HepG2 (cell line): ENCODE results near the gene KLHDC1. TPM values are rescaled to one million over a fixed set of nuclear protein-coding genes. Genes with fewer than 3 reads are reported as not detected.

Experiments used
- ASH2L ChIP-seq: fragments of 300-600, 200-600 bp; sonication (generic); IDR thresholded peaks from 2 replicates; pipeline ENCODE4 v1.7.0; 2017; ENCODE audit warnings: low read depth, mild to moderate bottlenecking, moderate library complexity, mixed read lengths, low read length; ENCODE audit not compliant: insufficient read length
- ATF7-NPFF ChIP-seq: sonication (generic); formaldehyde crosslinking; IDR thresholded peaks from 2 replicates; pipeline ENCODE4 v1.8.1; 2023; ENCODE audit warnings: mild to moderate bottlenecking, low read depth, missing genetic modification reagents, moderate library complexity
- GFI1 ChIP-seq: sonication (generic); formaldehyde crosslinking; IDR thresholded peaks from 2 replicates; pipeline ENCODE4 v1.5.0; 2020; ENCODE audit warnings: missing genetic modification reagents, mild to moderate bottlenecking, borderline replicate concordance
- MAFG ChIP-seq: sonication (generic); formaldehyde crosslinking; IDR thresholded peaks from 2 replicates; pipeline ENCODE4 v1.5.1; 2020; ENCODE audit warnings: mild to moderate bottlenecking, missing genetic modification reagents
- MIER3 ChIP-seq: IDR thresholded peaks from 2 replicates; pipeline ENCODE4 v1.6.1; 2016; ENCODE audit warnings: missing compliant biosample characterization, borderline replicate concordance
- NFRKB ChIP-seq: fragments of 450-650 bp; IDR thresholded peaks from 2 replicates; pipeline ENCODE4 v1.6.1; 2017
- PAXIP1 ChIP-seq: sonication (generic); formaldehyde crosslinking; conservative IDR thresholded peaks from 2 replicates; pipeline ENCODE4 v1.4.0; 2020; ENCODE audit warnings: mild to moderate bottlenecking, missing genetic modification reagents, moderate library complexity
- POLR2AphosphoS5 ChIP-seq: IDR thresholded peaks from 2 replicates; pipeline ENCODE4 v1.6.1; 2012; ENCODE audit warnings: low read depth, low read length
- UBTF ChIP-seq: sonication (generic); formaldehyde crosslinking; IDR thresholded peaks from 2 replicates; pipeline ENCODE4 v1.4.0; 2020; ENCODE audit warnings: mild to moderate bottlenecking, missing genetic modification reagents
- ZBTB49 ChIP-seq: sonication (generic); formaldehyde crosslinking; IDR thresholded peaks from 2 replicates; pipeline ENCODE4 v1.4.0; 2020; ENCODE audit warnings: missing genetic modification reagents, borderline replicate concordance
- ZFP1 ChIP-seq: IDR thresholded peaks from 2 replicates; pipeline ENCODE4 v1.6.1; 2016
- ZNF276 ChIP-seq: sonication (generic); formaldehyde crosslinking; IDR thresholded peaks from 2 replicates; pipeline ENCODE4 v1.4.0; 2020; ENCODE audit warnings: mild to moderate bottlenecking, low read depth, missing genetic modification reagents
- ZNF430 ChIP-seq: sonication (generic); formaldehyde crosslinking; IDR thresholded peaks from 2 replicates; pipeline ENCODE4 v1.9.0; 2021; ENCODE audit warnings: mild to moderate bottlenecking, missing genetic modification reagents
- ZNF605 ChIP-seq: sonication (generic); formaldehyde crosslinking; IDR thresholded peaks from 2 replicates; pipeline ENCODE4 v1.8.0; 2022; ENCODE audit warnings: mild to moderate bottlenecking, missing genetic modification reagents
- ZNF710 ChIP-seq: sonication (generic); formaldehyde crosslinking; IDR thresholded peaks from 2 replicates; pipeline ENCODE4 v1.5.0; 2020; ENCODE audit warnings: mild to moderate bottlenecking, missing genetic modification reagents, borderline replicate concordance
- polyA plus RNA-seq, 8 experiments: library from polyadenylated mRNA; depleted of rRNA in 3 of 8; stranded (reverse) in 7 of 8; unstranded in 1 of 8; fragments of >200 nt; fragmentation: Illumina TruSeq in 4 of 8; extraction: Trizol in 4 of 8; gene quantifications; 2 replicates each; pipeline versions ENCODE4 v1.2.1 to v1.2.3, GENCODE V29; 2011 to 2016; ENCODE audit warnings: low read depth in 4 of 8, missing spikeins in 1 of 8, mixed read lengths in 1 of 8; ENCODE audit not compliant: insufficient read depth in 1 of 8
- total RNA-seq, 5 experiments: library from RNA; depleted of rRNA; stranded (reverse); fragments of >200 nt; fragmentation: Illumina TruSeq; extraction: Trizol; gene quantifications; 2 replicates each; pipeline ENCODE4 v1.2.3, GENCODE V29; 2016; ENCODE audit warnings: low read depth in 1 of 5

Gene KLHDC1
- total and polyA plus RNA-seq, 2 of the 13 experiments (the other 11 are each of a cell fraction or from before 2014, with no cell fraction given), result 0.11 TPM; not detected in 1

GRCh38 chr14:49692811-49693734 is at the start of gene KLHDC1 (continued):
- peak; percentile 39; the same call in 1 of the 2 replicates for TF ChIP-seq ZNF430
- TF ChIP-seq ATF7-NPFF, result peak; percentile 91; the same call in 1 of the 2 replicates
- TF ChIP-seq ZNF710, result peak; percentile 84
- no peak for TF ChIP-seq ZFP1 (CRISPR knock-in tag)
- peak; percentile 94 for TF ChIP-seq UBTF (CRISPR knock-in tag)
- TF ChIP-seq PAXIP1 (CRISPR knock-in tag), result no peak
- no peak for TF ChIP-seq ZBTB49 (CRISPR knock-in tag)
- TF ChIP-seq NFRKB, result no peak
- TF ChIP-seq POLR2AphosphoS5, result peak; percentile 34; the same call in 1 of the 2 replicates
- TF ChIP-seq ASH2L, result peak; percentile 83
- TF ChIP-seq MIER3 (CRISPR knock-in tag), result no peak
- TF ChIP-seq GFI1 (CRISPR knock-in tag), result no peak; the same call in 1 of the 2 replicates
- TF ChIP-seq ZNF276 (CRISPR knock-in tag), result 0 out of 2 replicates have a peak, but pooled peaks have one; percentile 57
- TF ChIP-seq ZNF605 (CRISPR knock-in tag), result peak; percentile 47; the same call in 1 of the 2 replicates
- no peak for TF ChIP-seq MAFG
